Keratinocyte (primary cell): ENCODE measurements around the gene DPYD. TPM values are rescaled to one million over a fixed set of nuclear protein-coding genes. Genes with fewer than 3 reads are reported as not detected.

Experiments used
- DNase-seq: peaks from one replicate; pipeline ENCODE4 v3.0.0-alpha.2; 2011; ENCODE audit warnings: low read depth, missing footprints, low spot score
- FAIRE-seq: peaks from 2 replicates; lab custom pipeline; 2011; peaks lifted over from hg19 to GRCh38; lab: Jason Lieb, UNC
- H2AFZ ChIP-seq: 2 replicates; pipeline ENCODE4 v1.6.0; 2012; ENCODE audit warnings: low read length, control low read depth, inconsistent platforms; ENCODE audit not compliant: control insufficient read depth
- H3K27ac ChIP-seq: 2 replicates; pipeline ENCODE4 v1.5.1; 2011; ENCODE audit warnings: low read length; ENCODE audit not compliant: control insufficient read depth, insufficient read depth
- H3K27me3 ChIP-seq: 3 replicates; pipeline ENCODE4 v1.6.0; 2011; ENCODE audit warnings: low read length; ENCODE audit not compliant: control insufficient read depth, insufficient read depth; ENCODE audit errors: extremely low read depth
- H3K36me3 ChIP-seq, 2 experiments: 2 replicates in 1 of 2; 3 replicates in 1 of 2; pipeline ENCODE4 v1.5.1; 2011; ENCODE audit warnings: low read length in 2 of 2, mild to moderate bottlenecking in 1 of 2; ENCODE audit not compliant: control insufficient read depth in 2 of 2, insufficient read depth in 2 of 2; ENCODE audit errors: extremely low read depth in 1 of 2
- H3K4me1 ChIP-seq: 3 replicates; pipeline ENCODE4 v1.5.1; 2011; ENCODE audit warnings: low read length; ENCODE audit not compliant: control insufficient read depth, insufficient read depth; ENCODE audit errors: extremely low read depth
- H3K4me2 ChIP-seq: 3 replicates; pipeline ENCODE4 v1.6.0; 2011; ENCODE audit warnings: low read depth, low read length; ENCODE audit not compliant: control insufficient read depth, insufficient read depth; ENCODE audit errors: extremely low read depth
- H3K4me3 ChIP-seq, 3 experiments: fragments of 200-600 bp in 1 of 3; sonication (generic) in 1 of 3; 2 replicates in 2 of 3; 3 replicates in 1 of 3; pipeline ENCODE4 v1.5.1; 2011 to 2016; ENCODE audit warnings: low read length in 3 of 3, mild to moderate bottlenecking in 3 of 3, control low read depth in 2 of 3, inconsistent platforms in 1 of 3, low read depth in 1 of 3, mixed read lengths in 1 of 3, mixed run types in 1 of 3, moderate library complexity in 1 of 3; ENCODE audit not compliant: control insufficient read depth in 2 of 3, insufficient read depth in 2 of 3; ENCODE audit errors: extremely low read depth in 1 of 3
- H3K79me2 ChIP-seq: 2 replicates; pipeline ENCODE4 v1.6.0; 2012; ENCODE audit warnings: low read length; ENCODE audit not compliant: control insufficient read depth, insufficient read depth
- H3K9ac ChIP-seq: 3 replicates; pipeline ENCODE4 v1.6.0; 2011; ENCODE audit warnings: low read length; ENCODE audit not compliant: control insufficient read depth, insufficient read depth; ENCODE audit errors: extremely low read depth
- H3K9me1 ChIP-seq: 3 replicates; pipeline ENCODE4 v1.6.0; 2011; ENCODE audit warnings: low read length; ENCODE audit not compliant: control insufficient read depth, insufficient read depth; ENCODE audit errors: extremely low read depth
- H3K9me3 ChIP-seq: 2 replicates; pipeline ENCODE4 v1.5.1; 2012; ENCODE audit warnings: low read depth, low read length; ENCODE audit not compliant: control insufficient read depth
- H4K20me1 ChIP-seq: 3 replicates; pipeline ENCODE4 v1.6.0; 2011; ENCODE audit warnings: low read length; ENCODE audit not compliant: control insufficient read depth, insufficient read depth; ENCODE audit errors: extremely low read depth
- CTCF ChIP-seq, 3 experiments: IDR thresholded peaks in 1 of 3; conservative IDR thresholded peaks in 1 of 3; optimal IDR thresholded peaks in 1 of 3; 2 replicates in 2 of 3; 3 replicates in 1 of 3; pipeline versions ENCODE3 to v1.5.1; 2011; ENCODE audit warnings: low read length in 3 of 3, mild to moderate bottlenecking in 3 of 3, moderate library complexity in 2 of 3, control low read depth in 1 of 3, inconsistent platforms in 1 of 3; ENCODE audit not compliant: insufficient read depth in 2 of 3; ENCODE audit errors: extremely low read depth in 1 of 3
- EZH2 ChIP-seq: IDR thresholded peaks from one replicate; pipeline ENCODE4 v1.6.1; 2012; ENCODE audit warnings: inconsistent platforms, mild to moderate bottlenecking, low read length, moderate library complexity
- dilution Hi-C: fragments of 300-500 bp; cut with MboI; formaldehyde crosslinking; loops from one replicate; pipeline ENCODE4 v1.7.0; 2020; ENCODE audit warnings: low sequenced_read_pairs; ENCODE audit not compliant: extremely low pct_ligation_motif_present
- polyA plus RNA-seq, 5 experiments: library from polyadenylated mRNA; depleted of rRNA in 3 of 5; stranded (reverse) in 3 of 5; stranded (forward) in 1 of 5; unstranded in 1 of 5; fragments of >200 nt; gene quantifications; 1 replicate in 1 of 5; 2 replicates in 3 of 5; 3 replicates in 1 of 5; pipeline versions ENCODE4 v1.2.1 to v1.2.3, GENCODE V29; 2011 to 2012; ENCODE audit warnings: missing spikeins in 2 of 5, low read depth in 1 of 5, low replicate concordance in 1 of 5

The DPYD gene
- polyA plus RNA-seq, 1 donor (not counting 4 experiments of a cell fraction or from before 2014, with no cell fraction given), result 1.9 TPM

GRCh38 chr1:97281962-97282361, 638.9 kb downstream of the DPYD start:
- TF ChIP-seq CTCF (optimal IDR thresholded peaks at IDR 0.05 in 1 of 3, IDR thresholded peaks at IDR 0.05 in 1 of 3, conservative IDR thresholded peaks at IDR 0.05 in 1 of 3; ENCODE audit: extremely low read depth in 1 of 3, insufficient read depth in 2 of 3, low read length in 3 of 3), result no peak
- TF ChIP-seq EZH2, result no peak
- Histone ChIP-seq H2AFZ (no peak overlapping the region), H3K36me3 (no peaks in the 10 kb centered on the region), H4K20me1 (no peaks in the 10 kb centered on the region), H3K4me2 (no peak overlapping the region), H3K27me3 (no peaks in the 10 kb centered on the region), H3K9me3 (no peaks in the 10 kb centered on the region), H3K4me1 (peaks cover 14% of the 10 kb centered on the region), H3K9ac (no peak overlapping the region), H3K9me1 (no peaks in the 10 kb centered on the region), H3K4me3 (no peak overlapping the region), H3K79me2 (no peaks in the 10 kb centered on the region), H3K27ac (no peak overlapping the region)
- no peak for FAIRE-seq
- DNase-seq, result no peak
- dilution Hi-C loops, result no loop called here

GRCh38 chr1:97277891-97278654, 642.8 kb downstream of the DPYD start:
- no peaks in the 10 kb centered on the region for H3K36me3 ChIP-seq
- peak overlapping the region in 1 of 3 experiments; percentile 33 for H3K4me3 ChIP-seq
- TF ChIP-seq EZH2, result no peak
- no peak for TF ChIP-seq CTCF (optimal IDR thresholded peaks at IDR 0.05 in 1 of 3, IDR thresholded peaks at IDR 0.05 in 1 of 3, conservative IDR thresholded peaks at IDR 0.05 in 1 of 3; ENCODE audit: extremely low read depth in 1 of 3, insufficient read depth in 2 of 3, low read length in 3 of 3)
- H3K27ac ChIP-seq, result peak overlapping the region; percentile 96
- H3K27me3 ChIP-seq, result no peaks in the 10 kb centered on the region
- no peaks in the 10 kb centered on the region for H3K9me1 ChIP-seq
- DNase-seq, result peak; percentile 21
- peak overlapping the region; percentile 56 for H3K9ac ChIP-seq
- H3K79me2 ChIP-seq, result no peaks in the 10 kb centered on the region
- peaks cover 14% of the 10 kb centered on the region for H3K4me1 ChIP-seq
- H3K4me2 ChIP-seq, result peak overlapping the region; percentile 76
- H2AFZ ChIP-seq, result peak overlapping the region; percentile 62
- no peaks in the 10 kb centered on the region for H3K9me3 ChIP-seq
- dilution Hi-C loops, result no loop called here
- FAIRE-seq, result peak; percentile 81
- no peaks in the 10 kb centered on the region for H4K20me1 ChIP-seq
